Activated CD4-positive, alpha-beta T cell treated with anti-CD3 and anti-CD28 coated beads, Interleukin-2, amount 50 U/mL, for 24 hours (primary cell): ENCODE measurements around the gene RBMXL2.

Experiments
- DNase-seq, 2 donors: peaks; one replicate each; pipeline ENCODE4 v3.0.0-alpha.2; 2020; ENCODE audit warnings: low read depth in 1 of 2, low spot score in 1 of 2

Gene RBMXL2

DNA sequence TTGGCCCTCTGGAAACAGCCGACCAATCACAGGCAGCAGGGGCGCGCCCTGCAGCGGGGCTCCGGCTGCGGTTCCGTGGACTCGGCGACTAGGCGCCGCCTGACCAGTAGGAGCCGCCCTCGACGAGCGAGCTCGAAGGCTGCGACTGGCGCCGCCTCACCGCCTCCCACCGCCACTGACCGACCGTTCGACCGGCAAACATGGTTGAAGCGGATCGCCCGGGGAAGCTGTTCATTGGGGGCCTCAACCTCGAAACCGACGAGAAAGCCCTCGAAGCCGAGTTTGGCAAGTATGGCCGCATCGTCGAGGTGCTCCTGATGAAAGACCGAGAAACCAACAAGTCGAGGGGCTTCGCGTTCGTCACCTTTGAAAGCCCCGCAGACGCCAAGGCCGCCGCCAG lies at the start of gene RBMXL2:
TSS of gene RBMXL2 (plus strand) at position 78 of the 400 bp plus-strand sequence. CDS start at position 201, 123 bp downstream.
- no peak for DNase-seq

DNA sequence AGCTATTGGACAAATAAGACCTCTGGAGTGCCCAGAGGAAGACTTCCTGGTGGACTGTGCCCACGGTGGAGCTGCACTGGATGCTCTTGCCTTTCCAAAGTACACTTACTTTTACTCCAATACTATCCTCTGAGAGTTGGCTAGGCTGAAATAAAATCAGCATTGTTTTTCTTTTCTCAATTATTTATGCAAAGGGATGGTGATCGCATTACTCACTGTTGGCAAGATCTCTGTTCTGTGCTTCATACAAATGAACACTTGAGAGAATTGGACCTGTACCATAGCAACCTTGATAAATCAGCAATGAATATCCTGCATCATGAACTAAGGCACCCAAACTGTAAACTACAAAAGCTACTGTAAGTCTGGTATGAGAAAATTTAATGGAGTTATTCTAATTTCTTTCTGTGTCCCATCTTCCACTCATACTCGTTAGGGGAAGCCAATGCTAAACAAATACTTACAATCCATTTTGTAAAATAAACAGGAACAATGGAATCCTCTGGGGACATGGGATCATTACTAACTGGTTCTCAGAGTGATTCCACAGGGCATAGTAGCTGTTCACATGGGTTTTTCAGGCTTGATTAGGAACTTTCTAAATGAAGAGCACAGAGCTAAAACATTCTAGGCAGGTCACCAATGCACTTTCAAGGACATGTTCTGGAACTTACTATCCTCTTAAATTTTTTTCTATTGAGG lies 42.2 kb upstream of the RBMXL2 start:
- no peak for DNase-seq

DNA sequence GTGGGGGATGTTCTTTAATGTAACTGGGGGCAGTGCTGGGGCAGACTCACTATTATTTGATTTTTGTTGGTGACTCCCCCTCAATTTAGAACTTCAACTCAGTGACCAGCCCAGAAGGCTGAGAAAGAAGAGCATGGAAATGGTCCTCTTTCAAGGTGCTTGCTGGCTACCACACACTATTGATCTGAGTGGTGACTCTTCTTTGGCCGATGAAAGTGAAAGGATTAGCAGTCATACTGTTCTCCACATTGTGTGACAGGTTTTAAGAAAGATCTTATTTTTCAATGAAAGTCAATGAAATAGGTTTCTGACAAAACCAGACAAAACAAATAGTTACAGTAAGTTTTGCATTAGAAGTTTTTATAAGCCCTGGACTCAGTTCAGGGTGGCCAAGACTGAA lies 38.6 kb upstream of the RBMXL2 start:
- DNase-seq: no peak

DNA sequence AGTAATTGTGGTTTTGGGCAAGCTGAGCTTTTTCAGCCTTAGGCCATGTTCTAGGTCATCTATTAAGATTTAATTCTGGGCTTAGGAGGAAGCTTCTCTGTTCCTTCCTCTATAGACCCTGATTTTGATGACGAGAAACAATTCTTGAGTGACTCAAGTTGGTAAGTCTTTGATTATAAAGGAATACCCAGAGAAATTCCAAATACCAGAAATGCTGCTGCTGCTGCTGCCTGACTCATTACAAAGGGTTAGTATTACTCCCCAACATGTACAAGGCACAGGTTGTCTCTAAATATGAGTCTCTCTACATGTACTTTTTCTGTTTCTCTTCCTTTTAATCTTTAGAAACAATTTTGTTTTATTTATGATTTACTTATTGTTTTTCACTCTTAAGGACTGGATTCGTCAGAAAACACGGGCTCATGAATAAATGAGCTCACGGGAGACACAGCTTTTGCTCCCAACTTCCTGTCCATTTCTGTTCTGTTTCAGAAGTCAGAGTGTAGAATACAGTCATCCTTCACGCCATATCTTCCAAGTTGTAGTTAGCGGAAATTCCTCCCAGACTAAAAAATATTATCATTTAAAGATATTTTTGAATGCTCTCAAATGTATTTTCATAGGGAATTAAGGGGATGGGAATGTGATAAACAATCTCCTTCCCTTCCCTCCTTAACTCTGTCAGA lies 31.8 kb upstream of the RBMXL2 start:
- DNase-seq: no peak

DNA sequence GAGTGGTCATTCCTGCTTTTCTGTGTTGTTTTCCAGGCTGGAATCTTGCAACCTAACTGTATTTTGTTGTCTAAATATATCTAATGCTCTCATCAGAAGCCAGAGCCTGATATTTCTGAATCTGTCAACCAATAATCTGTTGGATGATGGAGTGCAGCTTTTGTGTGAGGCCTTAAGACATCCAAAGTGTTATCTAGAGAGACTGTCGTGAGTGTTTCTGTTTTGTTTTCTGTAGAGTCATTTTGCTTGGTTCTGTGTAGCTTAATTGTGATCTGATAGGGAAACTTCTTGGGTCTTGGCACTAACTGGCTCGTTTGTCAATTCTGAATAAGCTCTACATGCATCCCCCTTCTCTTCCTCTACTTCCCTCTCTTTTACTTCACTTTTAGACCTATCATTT lies 31.2 kb upstream of the RBMXL2 start:
- DNase-seq: no peak

DNA sequence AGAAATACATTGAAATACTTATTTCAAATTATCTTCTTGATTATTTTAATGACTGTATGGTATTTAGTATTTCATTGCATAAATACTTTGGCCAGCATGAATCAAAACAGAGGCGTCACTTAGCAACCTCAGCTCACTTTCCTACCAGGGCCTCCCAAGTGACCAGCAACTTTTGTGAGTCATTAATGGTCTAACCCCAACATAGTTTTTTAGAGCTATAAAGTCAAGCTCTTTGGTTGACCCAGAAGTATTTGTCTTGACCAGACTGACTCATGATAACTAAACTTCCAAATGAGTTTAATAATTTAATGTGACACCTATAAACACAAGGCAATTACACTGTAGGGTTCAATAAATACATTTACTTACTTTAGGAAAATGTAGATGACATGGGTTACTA lies 27.9 kb upstream of the RBMXL2 start:
- no peak for DNase-seq

DNA sequence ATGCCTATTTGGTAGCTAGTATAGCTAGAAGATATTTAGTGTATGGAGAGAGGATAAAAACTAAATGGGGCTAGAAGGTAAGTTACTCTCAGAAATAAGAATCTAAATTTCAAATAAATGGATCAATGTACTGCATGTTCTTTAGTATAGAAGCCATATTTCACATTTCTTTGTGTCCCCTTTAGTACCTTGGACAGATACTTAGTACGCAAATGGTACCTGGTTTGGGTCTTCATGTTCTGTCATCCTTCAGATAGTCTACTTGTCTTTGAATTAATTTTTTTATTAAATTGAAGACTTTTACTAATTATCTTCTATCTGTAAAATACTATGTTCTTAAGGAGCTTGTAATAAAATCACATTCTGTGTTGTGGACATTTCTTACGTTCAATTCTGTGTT lies 26.3 kb upstream of the RBMXL2 start:
- DNase-seq: no peak

DNA sequence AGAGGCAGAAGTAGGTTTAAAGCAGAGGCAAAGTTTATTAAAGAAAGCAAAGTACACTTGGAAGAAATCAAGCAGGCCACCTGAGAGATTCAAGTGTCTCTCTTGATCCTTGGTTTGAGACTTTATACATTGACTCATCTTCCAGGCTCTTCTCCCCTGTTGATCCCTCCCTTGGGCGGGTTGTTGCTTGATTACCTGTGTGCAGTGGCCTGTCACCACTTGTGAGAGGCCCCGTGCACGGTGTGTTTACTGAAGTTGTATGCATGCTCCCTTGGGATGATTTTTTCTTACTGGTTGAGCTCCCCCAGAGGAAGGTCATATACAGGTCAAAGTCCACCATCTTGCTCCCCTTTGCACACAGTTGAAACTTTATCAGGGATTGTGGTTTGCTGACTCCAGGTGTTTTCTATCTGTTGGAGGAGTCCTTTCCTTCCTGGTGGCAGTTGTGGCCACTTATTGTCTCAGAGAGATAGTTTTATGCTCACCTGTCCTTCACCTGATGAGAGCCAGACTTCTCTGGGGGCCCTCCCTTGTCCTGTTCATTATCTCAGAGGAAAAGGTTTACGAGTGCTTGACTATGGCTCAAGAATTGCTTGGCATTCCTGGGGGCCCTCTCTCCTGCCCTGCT lies 16.3 kb upstream of the RBMXL2 start:
- no peak for DNase-seq

DNA sequence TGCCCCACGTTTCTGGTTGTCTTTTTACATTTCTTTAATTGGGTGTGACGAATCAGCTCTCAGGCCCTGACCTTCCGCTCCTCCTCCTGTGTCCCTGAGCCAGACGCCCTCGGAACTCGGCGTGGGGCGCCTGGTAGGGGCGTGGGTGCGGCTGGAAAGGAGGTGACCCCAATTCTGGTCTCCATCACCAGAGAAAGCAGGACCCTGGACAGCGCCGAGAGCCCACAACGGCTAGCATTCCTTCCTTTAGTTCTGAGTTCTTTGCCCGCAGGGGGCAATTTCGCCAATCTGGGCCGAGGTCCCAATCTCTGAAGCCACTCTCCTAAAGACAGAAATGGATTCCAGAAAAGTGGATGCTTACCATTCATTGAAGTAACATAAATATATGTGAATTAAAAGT lies 11.7 kb upstream of the RBMXL2 start:
- DNase-seq: no peak

DNA sequence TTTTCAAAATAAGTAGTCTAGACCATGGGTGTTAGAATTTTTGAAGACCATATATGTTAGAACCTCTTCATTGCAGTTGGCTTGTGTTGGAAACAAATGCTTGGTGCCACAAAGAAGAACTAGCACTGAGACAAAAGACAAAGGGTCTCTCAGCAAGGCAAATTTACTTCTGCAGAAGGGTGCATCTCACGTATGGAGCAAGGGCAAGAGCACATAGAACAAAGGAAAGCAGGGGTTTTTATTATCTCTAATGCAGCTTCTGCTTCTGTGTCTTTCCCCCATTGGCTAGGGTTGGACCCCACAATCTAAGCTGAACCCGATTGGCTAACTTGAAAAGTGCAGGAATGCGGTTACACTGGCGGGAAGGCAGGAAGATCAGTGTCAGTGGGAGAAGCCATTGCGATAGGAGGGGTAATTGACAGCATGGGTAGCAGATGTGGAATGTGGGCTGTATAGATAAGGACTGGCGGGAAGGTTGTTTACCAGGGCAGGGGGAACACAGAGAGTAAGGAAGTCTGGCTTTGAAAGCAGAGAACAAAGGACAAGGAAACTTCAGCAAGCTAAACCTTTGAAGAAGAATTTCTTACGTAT lies 9.2 kb upstream of the RBMXL2 start:
- DNase-seq: no peak

DNA sequence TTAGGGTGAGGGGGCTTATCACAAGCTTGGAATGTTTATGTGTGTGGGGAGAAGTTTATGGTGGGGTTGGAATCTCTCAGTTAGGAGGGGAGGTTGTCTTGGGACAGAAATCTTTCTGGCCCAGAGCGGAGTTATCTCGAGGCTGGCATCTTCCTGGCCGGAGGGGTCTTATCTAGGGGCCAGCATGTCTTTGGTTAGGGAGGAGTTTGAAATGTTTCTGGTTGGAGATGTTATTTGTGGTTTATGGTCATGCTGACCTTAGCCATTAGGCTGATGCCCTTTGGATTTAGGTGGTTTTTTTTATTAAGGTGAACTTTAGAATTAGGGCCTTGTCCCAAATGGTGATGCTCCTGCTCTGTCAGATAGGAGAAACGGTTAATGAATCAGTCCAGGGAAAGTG lies 7.9 kb upstream of the RBMXL2 start:
- no peak for DNase-seq

DNA sequence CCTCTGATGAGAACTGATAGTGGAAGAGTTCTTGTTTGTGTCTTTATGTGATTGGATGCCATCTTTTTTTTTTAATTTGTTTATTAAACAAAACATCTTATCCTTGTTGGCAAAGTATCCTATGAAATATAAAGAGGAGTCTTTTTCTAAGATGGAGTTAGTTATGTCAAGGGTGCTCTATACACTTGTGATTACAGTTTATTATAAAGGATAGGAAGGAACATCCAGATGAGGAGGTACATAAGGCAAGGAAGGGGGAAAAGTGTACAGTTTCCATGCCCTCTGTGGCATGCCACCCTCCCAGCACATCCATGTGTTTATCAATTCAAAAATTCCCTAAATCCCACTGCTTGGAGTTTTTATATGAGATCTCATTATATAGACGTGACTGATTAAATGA lies 7.4 kb upstream of the RBMXL2 start:
- no peak for DNase-seq

DNA sequence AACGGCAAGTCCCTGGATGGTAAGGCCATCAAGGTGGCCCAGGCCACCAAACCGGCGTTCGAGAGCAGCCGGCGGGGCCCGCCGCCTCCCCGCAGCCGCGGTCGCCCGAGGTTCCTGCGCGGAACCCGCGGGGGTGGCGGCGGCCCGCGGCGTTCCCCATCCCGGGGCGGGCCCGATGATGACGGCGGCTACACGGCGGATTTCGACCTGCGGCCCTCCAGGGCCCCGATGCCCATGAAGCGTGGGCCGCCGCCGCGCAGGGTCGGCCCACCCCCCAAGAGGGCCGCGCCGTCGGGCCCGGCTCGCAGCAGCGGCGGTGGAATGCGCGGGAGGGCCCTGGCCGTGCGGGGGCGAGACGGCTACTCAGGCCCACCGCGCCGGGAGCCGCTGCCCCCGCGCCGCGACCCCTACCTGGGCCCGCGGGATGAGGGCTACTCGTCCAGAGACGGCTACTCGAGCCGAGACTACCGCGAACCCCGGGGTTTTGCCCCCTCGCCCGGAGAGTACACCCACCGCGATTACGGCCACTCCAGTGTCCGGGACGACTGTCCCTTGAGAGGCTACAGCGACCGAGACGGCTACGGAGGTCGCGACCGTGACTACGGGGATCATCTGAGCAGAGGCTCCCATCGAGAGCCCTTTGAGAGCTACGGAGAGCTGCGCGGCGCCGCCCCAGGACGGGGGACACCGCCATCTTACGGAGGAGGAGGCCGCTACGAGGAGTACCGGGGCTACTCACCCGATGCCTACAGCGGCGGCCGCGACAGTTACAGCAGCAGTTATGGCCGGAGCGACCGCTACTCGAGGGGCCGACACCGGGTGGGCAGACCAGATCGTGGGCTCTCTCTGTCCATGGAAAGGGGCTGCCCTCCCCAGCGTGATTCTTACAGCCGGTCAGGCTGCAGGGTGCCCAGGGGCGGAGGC lies 792 bp downstream of the RBMXL2 start:
- DNase-seq: no peak

DNA sequence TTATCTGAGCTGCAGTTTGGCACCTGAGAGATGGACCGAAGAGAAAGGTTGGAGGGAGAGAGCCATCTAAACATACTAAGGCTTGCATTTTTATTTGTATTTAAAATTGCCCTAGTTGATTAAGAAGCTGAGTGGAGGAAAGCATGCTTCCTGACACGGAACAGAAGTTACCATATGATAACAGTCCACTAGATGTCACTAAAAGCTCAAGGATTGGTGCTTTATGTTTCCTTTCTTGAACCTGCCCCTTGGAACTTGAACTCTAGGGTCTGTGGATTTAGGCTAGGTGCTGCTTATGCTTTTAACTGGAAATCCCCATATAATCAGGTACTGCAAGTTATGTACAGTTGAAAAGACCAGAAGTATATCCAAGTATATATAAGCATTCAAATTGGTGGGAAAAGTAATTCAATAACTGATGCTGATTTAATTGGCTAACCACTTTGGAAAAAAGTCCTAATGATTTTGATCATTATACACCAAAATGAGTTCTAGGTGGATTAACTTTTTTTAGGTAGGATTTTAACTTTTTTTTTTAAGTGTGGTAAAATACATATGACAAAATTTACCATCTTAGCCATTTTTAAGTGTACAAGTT lies 9.5 kb downstream of the RBMXL2 start:
- peak in 1 of 2 donors; percentile 4 for DNase-seq

DNA sequence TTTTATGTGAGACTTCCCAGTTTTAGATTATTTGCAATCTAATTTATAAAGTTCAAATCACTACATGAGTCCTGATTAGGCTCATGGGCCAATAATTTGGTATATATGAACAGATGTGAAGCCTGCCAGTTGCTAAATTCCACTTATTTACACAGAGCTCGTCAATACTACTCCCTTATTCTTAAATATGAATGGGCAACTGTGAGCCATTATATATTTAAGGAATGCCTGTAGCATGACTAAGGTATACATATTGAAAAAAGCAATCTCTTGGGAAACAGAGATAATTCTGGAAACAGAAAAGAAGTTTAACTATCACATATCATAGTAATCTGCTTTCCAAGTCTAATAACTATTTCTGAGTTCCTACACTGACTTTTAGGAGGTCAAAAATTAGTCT lies 27.0 kb downstream of the RBMXL2 start:
- DNase-seq: no peak

DNA sequence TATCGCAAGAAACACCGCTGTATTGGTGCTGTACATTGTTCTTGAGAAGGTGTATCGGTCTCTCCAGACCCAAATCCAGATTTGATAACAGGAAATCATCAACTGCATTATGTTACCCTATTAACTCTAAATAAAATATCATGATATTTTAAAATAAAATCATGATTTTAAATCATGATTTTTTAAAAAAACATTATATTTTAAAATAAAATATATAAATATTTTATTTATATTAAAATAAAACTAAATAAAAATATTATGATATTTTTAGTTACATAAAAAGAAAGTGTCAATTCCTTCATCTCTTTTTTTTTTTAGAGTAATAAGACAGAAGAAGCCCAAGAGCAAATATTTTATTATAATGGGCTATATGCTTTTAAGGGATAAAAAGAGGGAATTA lies 27.6 kb downstream of the RBMXL2 start:
- no peak for DNase-seq

DNA sequence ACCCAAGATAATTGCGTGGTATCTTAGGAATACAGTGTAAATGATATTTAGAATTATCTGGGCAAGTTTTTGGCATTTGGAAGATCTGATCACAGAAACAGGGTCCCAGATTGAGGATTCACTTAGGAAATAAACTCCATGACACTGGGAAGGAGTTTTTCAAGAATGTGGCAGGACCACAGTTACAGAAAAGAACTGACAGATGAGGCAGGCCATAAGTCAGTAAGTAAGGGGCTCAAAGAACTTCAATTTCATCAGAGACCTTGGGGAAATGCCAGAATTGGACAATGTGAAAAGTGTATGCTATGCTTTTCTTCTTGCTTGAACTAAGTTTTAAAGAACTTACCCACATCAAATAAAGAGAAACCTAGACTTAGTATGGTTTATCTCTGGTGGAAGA lies 49.3 kb downstream of the RBMXL2 start:
- DNase-seq: no peak
